Activated CD8-positive, alpha-beta memory T cell treated with anti-CD3 and anti-CD28 coated beads for 36 hours (primary cell): ENCODE measurements around the gene RNPEPL1. TPM values are rescaled to one million over a fixed set of nuclear protein-coding genes. Genes with fewer than 3 reads are reported as not detected.

Source experiments
- CTCF ChIA-PET: fragments of 350-600 bp; sonication (Branson Sonifier 250); formaldehyde crosslinking; loops from one replicate; lab custom pipeline; 2021; ENCODE audit warnings: antibody characterized with exemption; lab: Charles Lee
- POLR2A ChIA-PET: fragments of 350-600 bp; sonication (Branson Sonifier 250); formaldehyde crosslinking; loops from one replicate; lab custom pipeline; 2021; ENCODE audit warnings: antibody characterized with exemption; lab: Charles Lee
- total RNA-seq, 2 experiments: library from RNA; stranded (reverse); gene quantifications; one replicate each; pipeline ENCODE4 v1.2.3, GENCODE V29; 2021

Gene RNPEPL1
- total RNA-seq, 2 experiments from 2014 or later = 50.8 to 51.7 TPM

GRCh38 chr2:240570531-240571313 is 2.4 kb downstream of the RNPEPL1 start:
- CTCF ChIA-PET = interaction anchor here (0.8 to 1.5 kb wide), 2 partner anchors 9 to 56 kb away, joined by 3 to 4 read pairs; no protein-coding TSS in a partner anchor

GRCh38 chr2:240571314-240571973 is 3.2 kb downstream of the RNPEPL1 start:
- ChIA-PET CTCF (interaction anchor here (0.8 to 1.5 kb wide), 2 partner anchors 8 to 57 kb away, joined by 3 to 4 read pairs; no protein-coding TSS in a partner anchor), POLR2A (interaction anchor here (1.1 kb wide), 1 partner anchor 15 kb away, joined by 3 read pairs; the partner anchor contains the start of gene CAPN10)

More at GRCh38 chr2:240570531-240571313, 2.4 kb downstream of the RNPEPL1 start:
- POLR2A ChIA-PET = interaction anchor here (1.1 kb wide), 1 partner anchor 16 kb away, joined by 3 read pairs; the partner anchor contains the start of gene CAPN10

GRCh38 chr2:240572141-240573031 is 4.1 kb downstream of the RNPEPL1 start:
- ChIA-PET CTCF (interaction anchor here (0.6 to 1.5 kb wide), 2 partner anchors 32 to 58 kb away, joined by 3 to 4 read pairs; no protein-coding TSS in a partner anchor), POLR2A (no interaction called here)

GRCh38 chr2:240573071-240573515 is 4.8 kb downstream of the RNPEPL1 start:
- ChIA-PET POLR2A (no interaction called here), CTCF (no interaction called here)

GRCh38 chr2:240573516-240574385 is 5.5 kb downstream of the RNPEPL1 start:
- ChIA-PET CTCF (no interaction called here), POLR2A (no interaction called here)

GRCh38 chr2:240574386-240575100 is 6.3 kb downstream of the RNPEPL1 start:
- ChIA-PET POLR2A (no interaction called here), CTCF (no interaction called here)

- ChIA-PET POLR2A (no interaction called here), CTCF (no interaction called here)
Observed at GRCh38 chr2:240575101-240575965, 7.0 kb downstream of the RNPEPL1 start.

GRCh38 chr2:240576036-240576435 is 7.8 kb downstream of the RNPEPL1 start:
- POLR2A ChIA-PET = no interaction called here
- CTCF ChIA-PET = no interaction called here

- CTCF ChIA-PET = interaction anchor here (1.2 kb wide), 1 partner anchor 11 kb away, joined by 3 read pairs; no protein-coding TSS in a partner anchor
- POLR2A ChIA-PET = no interaction called here
Observed at GRCh38 chr2:240576436-240577205, 8.3 kb downstream of the RNPEPL1 start.

GRCh38 chr2:240577281-240578109 is 9.2 kb downstream of the RNPEPL1 start:
- CTCF ChIA-PET = interaction anchor here (1.2 to 3.7 kb wide), 2 partner anchors 10 to 11 kb away, joined by 3 to 30 read pairs; no protein-coding TSS in a partner anchor
- POLR2A ChIA-PET = no interaction called here

- POLR2A ChIA-PET = no interaction called here
- CTCF ChIA-PET = interaction anchor here (1.2 to 3.7 kb wide), 2 partner anchors 10 to 12 kb away, joined by 3 to 30 read pairs; no protein-coding TSS in a partner anchor
Observed at GRCh38 chr2:240578110-240578450, 9.8 kb downstream of the RNPEPL1 start.

- ChIA-PET POLR2A (no interaction called here), CTCF (interaction anchor here (3.7 kb wide), 1 partner anchor 12 kb away, joined by 30 read pairs; no protein-coding TSS in a partner anchor)
Observed at GRCh38 chr2:240578488-240578887, 10.2 kb downstream of the RNPEPL1 start.

- POLR2A ChIA-PET = interaction anchor here (1.1 to 1.5 kb wide), 4 partner anchors 10 to 18 kb away, joined by 3 to 11 read pairs (median 6); partner anchors contain the start of gene RNPEPL1
- CTCF ChIA-PET = interaction anchor here (1.0 to 3.7 kb wide), 6 partner anchors 8 to 65 kb away, joined by 3 to 30 read pairs (median 6); partner anchors contain the start of gene DUSP28
Observed at GRCh38 chr2:240579071-240579762, 10.9 kb downstream of the RNPEPL1 start.
